HG02943 (cell line): ENCODE measurements around the gene ESX1.
"Not testable (repeated sequence)": the region's sequence is repeated elsewhere in the genome, so short reads cannot be mapped to it uniquely, and the experiment has no call there.

Source experiments
- ATAC-seq: cut with Tn5 transposase; IDR thresholded peaks from one replicate; pipeline ENCODE4 v1.9.1; 2021; ENCODE audit warnings: mild to moderate bottlenecking, low read depth, moderate library complexity; ENCODE audit not compliant: unreplicated experiment

The ESX1 gene

GRCh38 chrX:104254442-104255115, at the start of gene ESX1:
Gene ESX1 (minus strand): TSS chrX:104254933. CDS start chrX:104254849, 84 bp downstream.
- no peak for ATAC-seq

GRCh38 chrX:104295636-104296035, 40.9 kb upstream of the ESX1 start:
- no peak for ATAC-seq

- no peak for ATAC-seq
Measured at GRCh38 chrX:104288961-104289360, 34.2 kb upstream of the ESX1 start.

- no peak for ATAC-seq
Measured at GRCh38 chrX:104288269-104288668, 33.5 kb upstream of the ESX1 start.

GRCh38 chrX:104285201-104285600, 30.5 kb upstream of the ESX1 start:
- ATAC-seq: no peak

GRCh38 chrX:104284507-104284906, 29.8 kb upstream of the ESX1 start:
- no peak for ATAC-seq

- no peak for ATAC-seq
Measured at GRCh38 chrX:104282166-104282725, 27.5 kb upstream of the ESX1 start.

- ATAC-seq: no peak
Measured at GRCh38 chrX:104281564-104281963, 26.8 kb upstream of the ESX1 start.

GRCh38 chrX:104280609-104281008, 25.9 kb upstream of the ESX1 start:
- no peak for ATAC-seq

GRCh38 chrX:104270916-104271512, 16.3 kb upstream of the ESX1 start:
- no peak for ATAC-seq

- no peak for ATAC-seq
Measured at GRCh38 chrX:104270212-104270611, 15.5 kb upstream of the ESX1 start.

- no peak for ATAC-seq
Measured at GRCh38 chrX:104255465-104255864, 732 bp upstream of the ESX1 start.

- no peak for ATAC-seq
Measured at GRCh38 chrX:104253567-104254441, 929 bp downstream of the ESX1 start.

GRCh38 chrX:104250470-104250869, 4.3 kb downstream of the ESX1 start:
- no peak for ATAC-seq

GRCh38 chrX:104230060-104230459, 24.7 kb downstream of the ESX1 start:
- ATAC-seq: not testable (repeated sequence)

- ATAC-seq: no peak
Measured at GRCh38 chrX:104211187-104211586, 43.5 kb downstream of the ESX1 start.

GRCh38 chrX:104205548-104205947, 49.2 kb downstream of the ESX1 start:
- no peak for ATAC-seq
